K562 (cell line): Measurements from ENCODE around the gene SNRPB. TPM values are rescaled to one million over a fixed set of nuclear protein-coding genes. Genes with fewer than 3 reads are reported as not detected.
A peak's percentile ranks its signal among the peaks of the same experiment; 100 is the strongest.

Experiments used
- ATAC-seq: fragments of 200-7000 bp; cut with Tn5 transposase; 3 replicates; pipeline ENCODE4 v1.9.1; 2020; ENCODE audit warnings: moderate library complexity
- BruUV-seq: library from RNA; stranded (reverse); fragments of 400-500 nt; replicated peaks from 2 replicates; lab custom pipeline; 2021; lab: Mats Ljungman, UMichigan
- CTCF ChIA-PET: fragments of 300-600 bp; formaldehyde crosslinking; extraction: SDS; loops from one replicate; lab custom pipeline; 2021; ENCODE audit warnings: low intra/inter-chr PET ratio; lab: Yijun Ruan, JAX
- POLR2A ChIA-PET: fragments of 300-600, 350-650 bp; sonication (Branson Sonifier 250); formaldehyde crosslinking; extraction: SDS; loops from one replicate; lab custom pipeline; 2021; ENCODE audit warnings: antibody characterized with exemption, inconsistent platforms; lab: Yijun Ruan, JAX
- DNase-seq, 4 experiments: peaks; one replicate each; pipeline versions ENCODE4 v3.0.0 to v3.0.0-alpha.2; 2011 to 2018; ENCODE audit warnings: low spot score in 3 of 4, mixed read lengths in 3 of 4; ENCODE audit errors: extremely low read depth in 1 of 4
- FAIRE-seq: peaks from 2 replicates; lab custom pipeline; 2011; peaks lifted over from hg19 to GRCh38; lab: Jason Lieb, UNC
- H2AFZ ChIP-seq: 2 replicates; pipeline ENCODE4 v1.6.0; 2011; ENCODE audit warnings: low read depth, low read length, control low read depth, inconsistent platforms
- H3K27ac ChIP-seq: fragments of 200-600 bp; 3 replicates; pipeline ENCODE4 v1.8.0; 2011; ENCODE audit warnings: low read depth, mild to moderate bottlenecking, control low read depth, inconsistent platforms, low read length, moderate library complexity, mixed read lengths; ENCODE audit errors: extremely low read depth
- H3K27me3 ChIP-seq, 2 experiments: fragments of 300-600 bp in 1 of 2; 2 replicates in 1 of 2; 3 replicates in 1 of 2; pipeline versions ENCODE4 v1.6.0 to v1.8.0; 2011; ENCODE audit warnings: inconsistent platforms in 2 of 2, low read length in 2 of 2, mild to moderate bottlenecking in 1 of 2, mixed read lengths in 1 of 2, moderate library complexity in 1 of 2; ENCODE audit not compliant: control insufficient read depth in 2 of 2, insufficient read depth in 2 of 2
- H3K36me3 ChIP-seq: fragments of 300-600 bp; 3 replicates; pipeline ENCODE4 v1.8.0; 2011; ENCODE audit warnings: mild to moderate bottlenecking, low read length, inconsistent platforms; ENCODE audit not compliant: control insufficient read depth, insufficient read depth
- H3K4me1 ChIP-seq, 2 experiments: fragments of 200-600 bp in 1 of 2; replicated peaks in 1 of 2; 2 replicates in 1 of 2; 3 replicates in 1 of 2; pipeline versions ENCODE4 v1.5.1 to v1.8.0; 2011; ENCODE audit warnings: inconsistent platforms in 2 of 2, low read length in 2 of 2, mild to moderate bottlenecking in 1 of 2, mixed read lengths in 1 of 2, moderate library complexity in 1 of 2; ENCODE audit not compliant: control insufficient read depth in 2 of 2, insufficient read depth in 2 of 2
- H3K4me2 ChIP-seq: 2 replicates; pipeline ENCODE4 v1.6.1; 2011; ENCODE audit warnings: low read length, control low read depth, inconsistent platforms, mixed read lengths; ENCODE audit not compliant: insufficient read depth
- H3K4me3 ChIP-seq: fragments of 200-600 bp; sonication (generic), shearing (Covaris generic); 2 replicates; pipeline ENCODE4 v1.5.1; 2016; ENCODE audit warnings: control low read depth, inconsistent platforms
- H3K79me2 ChIP-seq: fragments of 200-600 bp; 3 replicates; pipeline ENCODE4 v1.8.0; 2011; ENCODE audit warnings: low read length, inconsistent platforms; ENCODE audit not compliant: control insufficient read depth, insufficient read depth
- H3K9ac ChIP-seq, 2 experiments: 2 replicates each; pipeline versions ENCODE4 v1.6.0 to v1.6.1; 2011; ENCODE audit warnings: low read depth in 2 of 2, low read length in 2 of 2, control low read depth in 1 of 2, inconsistent platforms in 1 of 2, mild to moderate bottlenecking in 1 of 2, mixed read lengths in 1 of 2; ENCODE audit not compliant: insufficient read depth in 1 of 2
- H3K9me1 ChIP-seq: one replicate; pipeline ENCODE4 v1.6.0; 2011; ENCODE audit warnings: inconsistent platforms, mild to moderate bottlenecking, low read length, moderate library complexity; ENCODE audit not compliant: control insufficient read depth, insufficient read depth
- H3K9me3 ChIP-seq: replicated peaks from 2 replicates; pipeline ENCODE4 v1.5.1; 2011; ENCODE audit warnings: low read depth, low read length, inconsistent platforms; ENCODE audit not compliant: control insufficient read depth, insufficient read depth
- H4K20me1 ChIP-seq: replicated peaks from 2 replicates; pipeline ENCODE4 v1.6.1; 2011; ENCODE audit warnings: low read length, inconsistent platforms, mixed read lengths; ENCODE audit not compliant: control insufficient read depth, insufficient read depth
- ASH1L ChIP-seq: fragments of 450-650 bp; IDR thresholded peaks from 2 replicates; pipeline ENCODE4 v1.6.1; 2018; ENCODE audit warnings: borderline replicate concordance, mild to moderate bottlenecking, low read depth; ENCODE audit not compliant: partially characterized antibody
- BCOR ChIP-seq: fragments of 450-650 bp; IDR thresholded peaks from 2 replicates; pipeline ENCODE4 v1.6.1; 2016
- HMGN3 ChIP-seq: IDR thresholded peaks from 2 replicates; pipeline ENCODE4 v1.6.1; 2011; ENCODE audit warnings: borderline replicate concordance, low read depth, mild to moderate bottlenecking, mixed read lengths, low read length; ENCODE audit not compliant: insufficient read length; ENCODE audit errors: extremely low read depth
- MCM5 ChIP-seq: fragments of 450-650 bp; IDR thresholded peaks from 2 replicates; pipeline ENCODE4 v1.6.1; 2016; ENCODE audit warnings: low read depth
- MIER1 ChIP-seq: fragments of 450-650 bp; IDR thresholded peaks from 2 replicates; pipeline ENCODE4 v1.6.1; 2016; ENCODE audit warnings: antibody characterized with exemption, mild to moderate bottlenecking, low read depth
- NFIC ChIP-seq: fragments of 450-650 bp; IDR thresholded peaks from 2 replicates; pipeline ENCODE4 v1.6.1; 2017; ENCODE audit warnings: mild to moderate bottlenecking, inconsistent platforms
- NFIX ChIP-seq: fragments of 250-450 bp; sonication (Bioruptor Pico); IDR thresholded peaks from 2 replicates; pipeline ENCODE4 v1.4.0; 2020; ENCODE audit warnings: low read depth, mild to moderate bottlenecking, moderate library complexity
- POLR3A ChIP-seq: IDR thresholded peaks from 2 replicates; pipeline ENCODE4 v1.6.1; 2011; ENCODE audit warnings: borderline replicate concordance, mild to moderate bottlenecking, moderate library complexity; ENCODE audit not compliant: insufficient read length, insufficient read depth; ENCODE audit errors: extremely low read depth
- RAD21 ChIP-seq, 2 experiments: fragments of 250-450 bp in 1 of 2; fragments of 450-650 bp in 1 of 2; sonication (Bioruptor Pico) in 1 of 2; formaldehyde crosslinking in 1 of 2; IDR thresholded peaks in 1 of 2; conservative IDR thresholded peaks in 1 of 2; 2 replicates each; pipeline versions ENCODE4 v1.4.0 to v1.8.0; 2020 to 2022; ENCODE audit warnings: mild to moderate bottlenecking in 2 of 2, moderate library complexity in 1 of 2
- SMARCA4 ChIP-seq: fragments of 450-650 bp; IDR thresholded peaks from 2 replicates; pipeline ENCODE4 v1.6.1; 2016
- TAF15 ChIP-seq: fragments of 200-400 bp; formaldehyde crosslinking; IDR thresholded peaks from 2 replicates; pipeline ENCODE4 v1.6.1; 2017; ENCODE audit warnings: mild to moderate bottlenecking, low read depth, low read length, moderate library complexity
- WGBS: fragments of 100-300 bp; shearing (Covaris generic); methylation state at CpG from one replicate; pipeline ENCODE4 v1.1.6; 2016; ENCODE audit warnings: low coverage, mixed read lengths; ENCODE audit not compliant: insufficient coverage; ENCODE audit errors: missing lambda C conversion rate; 5-methylcytosine and 5-hydroxymethylcytosine counted together
- in situ Hi-C: fragments of 300-500 bp; cut with MboI; formaldehyde crosslinking; loops from 4 replicates; pipeline ENCODE4 v1.15.0; 2018; ENCODE audit warnings: inconsistent platforms, mixed read lengths
- intact Hi-C: fragments of 100-400 bp; cut with micrococcal nuclease; formaldehyde crosslinking; loops from 2 replicates; pipeline ENCODE4 v1.14.2; 2022
- polyA plus RNA-seq, 8 experiments: library from polyadenylated mRNA; depleted of rRNA in 4 of 8; stranded (reverse) in 5 of 8; unstranded in 3 of 8; fragments of >200 nt; fragmentation: Nextera tagmentation in 2 of 8; fragmentation: Illumina TruSeq in 1 of 8; extraction: Ambion mirVana in 2 of 8; extraction: Trizol in 1 of 8; gene quantifications; 2 replicates each; pipeline versions ENCODE4 v1.2.1 to v1.2.3, GENCODE V29; 2011 to 2014; ENCODE audit warnings: inconsistent platforms in 1 of 8, missing spikeins in 1 of 8
- total RNA-seq, 7 experiments: library from RNA; depleted of rRNA in 6 of 7; stranded (reverse); fragments of >200 nt in 6 of 7; fragmentation: Illumina TruSeq in 2 of 7; extraction: Trizol in 2 of 7; gene quantifications; 2 replicates each; pipeline versions ENCODE4 v1.2.1 to v1.2.3, GENCODE V29; 2011 to 2021; ENCODE audit warnings: low replicate concordance in 1 of 7
- TF ChIP-seq, protein P1 (sequence below): fragments of 450-650 bp; formaldehyde crosslinking; IDR thresholded peaks from 2 replicates; pipeline ENCODE4 v1.4.0; 2022; ENCODE audit warnings: missing genetic modification characterization
- TF ChIP-seq, protein P2 (sequence below): fragments of 250-450 bp; sonication (Bioruptor Pico); IDR thresholded peaks from 2 replicates; pipeline ENCODE4 v1.8.0; 2022; ENCODE audit warnings: inconsistent platforms

The SNRPB gene
- total and polyA plus RNA-seq, 9 of the 15 experiments (the other 6 are each of a cell fraction or from before 2014, with no cell fraction given): 13.1 to 615 (median 266) TPM

DNA sequence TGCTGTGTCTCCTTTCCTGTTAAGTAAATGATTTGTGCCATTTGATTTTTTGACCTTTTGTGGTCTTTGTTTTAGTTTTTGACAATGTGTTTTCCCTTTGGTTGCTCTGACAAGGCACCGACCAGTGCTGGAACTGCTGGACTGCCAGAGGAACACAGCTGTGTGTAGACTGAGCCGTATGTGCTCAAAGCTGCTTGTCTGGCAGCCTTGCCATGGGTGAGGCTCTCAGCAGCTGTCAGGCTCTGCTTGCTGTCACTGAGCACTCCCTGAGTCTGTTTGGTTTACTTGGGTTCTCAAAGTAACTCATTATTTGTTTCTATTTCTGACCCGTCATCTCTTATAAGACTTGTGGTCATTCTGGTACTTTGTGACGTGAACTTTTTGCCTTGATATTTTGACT, 15.1 kb upstream of the SNRPB start:
- Histone ChIP-seq H3K4me2 (no peak overlapping the region), H3K4me1 (peaks cover 0 to 2% of the 10 kb centered on the region in 2 experiments; a peak in 1 of 5 replicates), H3K4me3 (no peak overlapping the region), H3K9me1 (no peaks in the 10 kb centered on the region), H3K27me3 (no peaks in the 10 kb centered on the region), H3K79me2 (no peaks in the 10 kb centered on the region), H3K27ac (no peak overlapping the region), H3K36me3 (peaks cover 61% of the 10 kb centered on the region), H3K9ac (no peak overlapping the region), H4K20me1 (no peaks in the 10 kb centered on the region), H3K9me3 (no peaks in the 10 kb centered on the region), H2AFZ (no peak overlapping the region)
- ATAC-seq (no peak), FAIRE-seq (no peak), DNase-seq (no peak)
- WGBS: 75% methylated on average over 4 of the region's 4 CpGs
- CTCF ChIA-PET: no interaction called here
- BruUV-seq: no TSS peak
- intact Hi-C loops (no loop called here), in situ Hi-C loops (no loop called here)
- POLR2A ChIA-PET: no interaction called here
- TF ChIP-seq ASH1L (no peak), TAF15 (no peak), HMGN3 (no peak), SMARCA4 (no peak)

DNA sequence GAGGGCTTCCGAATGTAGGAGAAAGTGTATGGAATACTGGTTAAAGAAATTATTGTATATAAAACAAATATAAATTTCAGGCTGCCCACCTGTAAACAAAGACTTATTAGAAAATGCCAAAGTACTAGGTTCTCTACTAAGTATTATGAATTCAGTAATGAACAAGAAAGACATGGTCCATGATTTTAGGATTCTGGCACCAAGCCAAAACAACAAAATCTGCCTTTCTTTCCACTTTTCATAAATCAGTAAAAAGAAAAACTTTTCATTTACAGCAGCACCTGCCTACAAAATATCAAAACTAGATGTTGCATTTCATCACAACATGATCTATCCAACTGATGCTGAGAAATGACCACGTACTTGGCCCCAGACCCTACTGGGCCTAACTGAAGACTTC, 14.5 kb upstream of the SNRPB start:
- ChIA-PET POLR2A (interaction anchor here (0.6 kb wide), 1 partner anchor 20 kb away, joined by 4 read pairs; no protein-coding TSS in a partner anchor), CTCF (no interaction called here)
- WGBS: 93% methylated on average over 2 of the region's 2 CpGs
- H3K4me2 ChIP-seq: no peak overlapping the region
- no peak overlapping the region for H2AFZ ChIP-seq
- no peak for FAIRE-seq
- H3K9me3 ChIP-seq: no peaks in the 10 kb centered on the region
- H3K4me3 ChIP-seq: no peak overlapping the region
- H3K9ac ChIP-seq: no peak overlapping the region
- no peaks in the 10 kb centered on the region for H3K27me3 ChIP-seq
- TF ChIP-seq NFIC: peak; percentile 95
- no peak for TF ChIP-seq BCOR
- TF ChIP-seq MCM5: no peak
- TF ChIP-seq, protein P1, sequence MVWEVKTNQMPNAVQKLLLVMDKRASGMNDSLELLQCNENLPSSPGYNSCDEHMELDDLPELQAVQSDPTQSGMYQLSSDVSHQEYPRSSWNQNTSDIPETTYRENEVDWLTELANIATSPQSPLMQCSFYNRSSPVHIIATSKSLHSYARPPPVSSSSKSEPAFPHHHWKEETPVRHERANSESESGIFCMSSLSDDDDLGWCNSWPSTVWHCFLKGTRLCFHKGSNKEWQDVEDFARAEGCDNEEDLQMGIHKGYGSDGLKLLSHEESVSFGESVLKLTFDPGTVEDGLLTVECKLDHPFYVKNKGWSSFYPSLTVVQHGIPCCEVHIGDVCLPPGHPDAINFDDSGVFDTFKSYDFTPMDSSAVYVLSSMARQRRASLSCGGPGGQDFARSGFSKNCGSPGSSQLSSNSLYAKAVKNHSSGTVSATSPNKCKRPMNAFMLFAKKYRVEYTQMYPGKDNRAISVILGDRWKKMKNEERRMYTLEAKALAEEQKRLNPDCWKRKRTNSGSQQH (CRISPR knock-in tag): no peak
- TF ChIP-seq RAD21 (CRISPR knock-in tag; conservative IDR thresholded peaks at IDR 0.05 in 1 of 2, IDR thresholded peaks at IDR 0.05 in 1 of 2): no peak
- TF ChIP-seq MIER1: no peak
- peak; percentile 93 for TF ChIP-seq NFIX
- no peak for TF ChIP-seq POLR3A
- TF ChIP-seq, protein P2, sequence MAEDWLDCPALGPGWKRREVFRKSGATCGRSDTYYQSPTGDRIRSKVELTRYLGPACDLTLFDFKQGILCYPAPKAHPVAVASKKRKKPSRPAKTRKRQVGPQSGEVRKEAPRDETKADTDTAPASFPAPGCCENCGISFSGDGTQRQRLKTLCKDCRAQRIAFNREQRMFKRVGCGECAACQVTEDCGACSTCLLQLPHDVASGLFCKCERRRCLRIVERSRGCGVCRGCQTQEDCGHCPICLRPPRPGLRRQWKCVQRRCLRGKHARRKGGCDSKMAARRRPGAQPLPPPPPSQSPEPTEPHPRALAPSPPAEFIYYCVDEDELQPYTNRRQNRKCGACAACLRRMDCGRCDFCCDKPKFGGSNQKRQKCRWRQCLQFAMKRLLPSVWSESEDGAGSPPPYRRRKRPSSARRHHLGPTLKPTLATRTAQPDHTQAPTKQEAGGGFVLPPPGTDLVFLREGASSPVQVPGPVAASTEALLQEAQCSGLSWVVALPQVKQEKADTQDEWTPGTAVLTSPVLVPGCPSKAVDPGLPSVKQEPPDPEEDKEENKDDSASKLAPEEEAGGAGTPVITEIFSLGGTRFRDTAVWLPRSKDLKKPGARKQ (CRISPR knock-in tag): no peak
- H4K20me1 ChIP-seq: no peaks in the 10 kb centered on the region
- peaks cover 60% of the 10 kb centered on the region for H3K36me3 ChIP-seq
- peaks cover 0 to 2% of the 10 kb centered on the region in 2 experiments; a peak in 1 of 5 replicates for H3K4me1 ChIP-seq
- in situ Hi-C loops (no loop called here), intact Hi-C loops (no loop called here)
- no peaks in the 10 kb centered on the region for H3K9me1 ChIP-seq
- no peak overlapping the region for H3K27ac ChIP-seq
- no peak for ATAC-seq
- no peak for DNase-seq
- no peaks in the 10 kb centered on the region for H3K79me2 ChIP-seq
- BruUV-seq: no TSS peak
